MV-4-11 (cell line): Measurements from ENCODE around the gene NUTF2.
A peak's percentile ranks its signal among the peaks of the same experiment; 100 is the strongest.
"Not testable (repeated sequence)": the region's sequence is repeated elsewhere in the genome, so short reads cannot be mapped to it uniquely, and the experiment has no call there.

Experiments used
- DNase-seq: peaks from one replicate; lab custom pipeline; 2025; lab: John Stamatoyannopoulos, UW

The NUTF2 gene

GRCh38 chr16:67864044-67864443 is 17.3 kb downstream of the NUTF2 start:
- not testable (repeated sequence) for DNase-seq

- no peak for DNase-seq
Measured at GRCh38 chr16:67864594-67864993, 17.9 kb downstream of the NUTF2 start.

GRCh38 chr16:67865318-67865717 is 18.6 kb downstream of the NUTF2 start:
- DNase-seq: peak; percentile 5

- no peak for DNase-seq
Measured at GRCh38 chr16:67868290-67868689, 21.6 kb downstream of the NUTF2 start.

GRCh38 chr16:67869653-67870052 is 22.9 kb downstream of the NUTF2 start:
- DNase-seq: no peak

- no peak for DNase-seq
Measured at GRCh38 chr16:67871256-67871655, 24.5 kb downstream of the NUTF2 start.

GRCh38 chr16:67872131-67872630 is 25.4 kb downstream of the NUTF2 start:
- DNase-seq: no peak

- DNase-seq: peak; percentile 61
Measured at GRCh38 chr16:67872631-67873434, 26.1 kb downstream of the NUTF2 start, which contains the start of gene EDC4. TSS of gene EDC4 (plus strand) at chr16:67873052. CDS start at chr16:67873262, 210 bp downstream.

- no peak for DNase-seq
Measured at GRCh38 chr16:67873435-67874370, 27.0 kb downstream of the NUTF2 start.

- DNase-seq: no peak
Measured at GRCh38 chr16:67874372-67874771, 27.6 kb downstream of the NUTF2 start.

GRCh38 chr16:67877064-67877463 is 30.3 kb downstream of the NUTF2 start:
- DNase-seq: no peak

GRCh38 chr16:67878232-67878631 is 31.5 kb downstream of the NUTF2 start:
- DNase-seq: no peak

GRCh38 chr16:67878846-67879245 is 32.1 kb downstream of the NUTF2 start:
- DNase-seq: no peak

- no peak for DNase-seq
Measured at GRCh38 chr16:67879462-67879861, 32.7 kb downstream of the NUTF2 start.

- DNase-seq: no peak
Measured at GRCh38 chr16:67879936-67880335, 33.2 kb downstream of the NUTF2 start.

GRCh38 chr16:67880584-67880983 is 33.9 kb downstream of the NUTF2 start:
- DNase-seq: no peak

GRCh38 chr16:67881621-67882161 is 35.0 kb downstream of the NUTF2 start:
- no peak for DNase-seq

- no peak for DNase-seq
Measured at GRCh38 chr16:67882374-67883145, 35.8 kb downstream of the NUTF2 start.

GRCh38 chr16:67883146-67883871 is 36.6 kb downstream of the NUTF2 start:
- DNase-seq: no peak

GRCh38 chr16:67883872-67884261 is 37.1 kb downstream of the NUTF2 start:
- peak; percentile 18 for DNase-seq

- no peak for DNase-seq
Measured at GRCh38 chr16:67884684-67885083, 38.0 kb downstream of the NUTF2 start, which contains the start of gene NRN1L. TSS of gene NRN1L (plus strand) at chr16:67884885. CDS start at chr16:67884904, 19 bp downstream.
